Liver (tissue), 9 donors: Measurements from ENCODE around the gene RSBN1. TPM values are rescaled to one million over a fixed set of nuclear protein-coding genes. Genes with fewer than 3 reads are reported as not detected.

Experiments used
- DNase-seq: peaks from one replicate; pipeline ENCODE4 v3.0.0-alpha.2; 2017; ENCODE audit warnings: low spot score
- H3K27ac ChIP-seq, 2 donors: one replicate each; pipeline ENCODE4 v1.7.0; 2013; ENCODE audit warnings: inconsistent platforms in 2 of 2, low read length in 2 of 2, control low read depth in 1 of 2, low read depth in 1 of 2, mild to moderate bottlenecking in 1 of 2
- H3K27me3 ChIP-seq, 4 donors: one replicate each; pipeline versions ENCODE4 v1.6.1 to v1.7.0; 2013; ENCODE audit warnings: low read length in 3 of 4, inconsistent platforms in 1 of 4, mild to moderate bottlenecking in 1 of 4, moderate library complexity in 1 of 4; ENCODE audit not compliant: control insufficient read depth in 4 of 4, insufficient read depth in 4 of 4
- H3K36me3 ChIP-seq, 4 donors: one replicate each; pipeline versions ENCODE4 v1.6.1 to v1.7.0; 2013; ENCODE audit warnings: low read length in 3 of 4, mild to moderate bottlenecking in 3 of 4, low read depth in 1 of 4, moderate library complexity in 1 of 4; ENCODE audit not compliant: control insufficient read depth in 4 of 4, insufficient read depth in 3 of 4
- H3K4me1 ChIP-seq, 4 donors: one replicate each; pipeline versions ENCODE4 v1.6.1 to v1.7.0; 2013; ENCODE audit warnings: low read length in 3 of 4, mild to moderate bottlenecking in 3 of 4, moderate library complexity in 1 of 4; ENCODE audit not compliant: control insufficient read depth in 4 of 4, insufficient read depth in 4 of 4
- H3K4me3 ChIP-seq, 3 donors: one replicate each; pipeline versions ENCODE4 v1.6.1 to v1.7.0; 2013; ENCODE audit warnings: low read length in 3 of 3, control low read depth in 1 of 3, low read depth in 1 of 3, mild to moderate bottlenecking in 1 of 3
- H3K9ac ChIP-seq, 2 donors: one replicate each; pipeline ENCODE4 v1.7.0; 2013; ENCODE audit warnings: low read length in 2 of 2, mild to moderate bottlenecking in 2 of 2, moderate library complexity in 2 of 2, control low read depth in 1 of 2, low read depth in 1 of 2
- H3K9me3 ChIP-seq, 4 donors: one replicate each; pipeline versions ENCODE4 v1.6.1 to v1.7.0; 2013; ENCODE audit warnings: low read length in 3 of 4; ENCODE audit not compliant: control insufficient read depth in 4 of 4
- FOXA2 ChIP-seq: IDR thresholded peaks from 2 replicates; pipeline ENCODE4 v1.6.1; 2016; ENCODE audit warnings: antibody characterized with exemption
- HNF4A ChIP-seq, 2 donors: conservative IDR thresholded peaks; 2 replicates each; pipeline ENCODE4 v1.6.1; 2016; ENCODE audit warnings: antibody characterized with exemption in 2 of 2, mild to moderate bottlenecking in 2 of 2
- JUND ChIP-seq, 2 donors: IDR thresholded peaks; 2 replicates each; pipeline ENCODE4 v1.6.1; 2016; ENCODE audit warnings: antibody characterized with exemption in 2 of 2
- RAD21 ChIP-seq, 2 donors: IDR thresholded peaks; 2 replicates each; pipeline ENCODE4 v1.6.1; 2016; ENCODE audit warnings: antibody characterized with exemption in 2 of 2, mild to moderate bottlenecking in 2 of 2
- TAF1 ChIP-seq: conservative IDR thresholded peaks from 2 replicates; pipeline ENCODE4 v1.6.1; 2016; ENCODE audit warnings: antibody characterized with exemption, mild to moderate bottlenecking
- YY1 ChIP-seq: IDR thresholded peaks from 2 replicates; pipeline ENCODE4 v1.6.1; 2016; ENCODE audit warnings: antibody characterized with exemption, mild to moderate bottlenecking
- WGBS: extraction: QIAGEN DNeasy Blood & Tissue Kit; methylation state at CpG from one replicate; pipeline ENCODE4 v1.1.7; 2013; 5-methylcytosine and 5-hydroxymethylcytosine counted together
- polyA plus RNA-seq, 2 donors: library from polyadenylated mRNA; stranded (reverse) in 1 of 2; unstranded in 1 of 2; fragments of 200-250 nt in 1 of 2; fragments of >200 nt in 1 of 2; fragmentation: Nextera tagmentation in 1 of 2; extraction: Ambion mirVana in 1 of 2; gene quantifications; one replicate each; pipeline versions ENCODE4 v1.2.1 to v1.2.3, GENCODE V29; 2013 to 2015
- total RNA-seq, 2 donors: library from RNA; depleted of rRNA; stranded (reverse); fragments of >200 nt; gene quantifications; one replicate each; pipeline ENCODE4 v1.2.3, GENCODE V29; 2014
- TF ChIP-seq, protein P1 (sequence below): IDR thresholded peaks from 2 replicates; pipeline ENCODE4 v1.6.1; 2016; ENCODE audit warnings: antibody characterized with exemption
- TF ChIP-seq, protein P2 (sequence below): IDR thresholded peaks from 2 replicates; pipeline ENCODE4 v1.6.1; 2016; ENCODE audit warnings: antibody characterized with exemption
- TF ChIP-seq, protein P3 (sequence below): IDR thresholded peaks from 2 replicates; pipeline ENCODE4 v1.6.1; 2016; ENCODE audit warnings: antibody characterized with exemption
- donor health status: healthy.
- donor health status: healthy.
- donor health status: healthy.
- donor health status: healthy.
- donor health status: healthy.

Gene RSBN1
- total and polyA plus RNA-seq, 4 donors, result 2.3 to 11.3 (median 5.6) TPM

DNA sequence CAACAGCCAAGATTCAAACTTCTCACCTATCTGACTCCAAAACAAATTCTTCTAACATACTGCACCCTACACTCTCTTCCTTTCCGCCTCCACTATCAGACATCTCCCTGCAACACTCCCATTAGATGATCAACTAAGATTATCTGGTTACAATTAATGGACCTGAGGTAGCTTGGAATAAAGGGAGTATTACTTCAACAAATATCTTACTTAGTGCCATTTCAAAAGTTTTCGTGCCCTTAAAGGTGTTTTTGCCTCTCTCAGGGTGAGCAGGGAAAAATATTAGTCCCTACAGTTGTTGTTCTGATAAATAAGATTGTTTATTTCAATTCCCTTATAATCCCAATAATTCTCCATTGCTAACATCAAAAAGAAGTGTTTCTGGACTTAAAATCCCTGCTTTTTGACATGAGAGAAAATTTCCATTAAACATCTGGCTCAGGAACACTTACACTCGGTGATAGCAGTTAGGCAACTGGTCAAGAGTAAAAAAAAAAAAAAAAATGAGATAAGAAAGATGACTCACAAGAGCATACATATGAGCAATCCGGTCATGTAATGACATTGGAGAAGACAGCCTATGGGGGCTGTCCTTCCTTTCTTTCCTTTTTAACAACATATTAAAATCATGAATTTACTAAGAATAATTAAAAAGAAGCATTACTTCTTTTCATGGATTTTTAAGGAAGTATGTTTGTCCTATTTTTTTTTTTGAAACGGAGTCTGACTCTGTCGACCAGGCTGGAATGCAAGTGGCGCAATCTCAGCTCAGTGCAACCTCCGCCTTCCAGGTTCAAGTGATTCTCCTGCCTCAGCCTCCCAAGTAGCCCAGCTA lies 7.6 kb downstream of the RSBN1 start:
- Histone ChIP-seq H3K9ac (no peak overlapping the region), H3K4me3 (no peak overlapping the region), H3K27me3 (no peaks in the 10 kb centered on the region), H3K9me3 (no peaks in the 10 kb centered on the region), H3K36me3 (no peaks in the 10 kb centered on the region), H3K4me1 (peaks cover 0 to 25% (median 11%) of the 10 kb centered on the region in 4 donors), H3K27ac (peak overlapping the region; percentile 25)
- 56% methylated on average over 8 of the region's 8 CpGs for WGBS
- TF ChIP-seq, protein P1, sequence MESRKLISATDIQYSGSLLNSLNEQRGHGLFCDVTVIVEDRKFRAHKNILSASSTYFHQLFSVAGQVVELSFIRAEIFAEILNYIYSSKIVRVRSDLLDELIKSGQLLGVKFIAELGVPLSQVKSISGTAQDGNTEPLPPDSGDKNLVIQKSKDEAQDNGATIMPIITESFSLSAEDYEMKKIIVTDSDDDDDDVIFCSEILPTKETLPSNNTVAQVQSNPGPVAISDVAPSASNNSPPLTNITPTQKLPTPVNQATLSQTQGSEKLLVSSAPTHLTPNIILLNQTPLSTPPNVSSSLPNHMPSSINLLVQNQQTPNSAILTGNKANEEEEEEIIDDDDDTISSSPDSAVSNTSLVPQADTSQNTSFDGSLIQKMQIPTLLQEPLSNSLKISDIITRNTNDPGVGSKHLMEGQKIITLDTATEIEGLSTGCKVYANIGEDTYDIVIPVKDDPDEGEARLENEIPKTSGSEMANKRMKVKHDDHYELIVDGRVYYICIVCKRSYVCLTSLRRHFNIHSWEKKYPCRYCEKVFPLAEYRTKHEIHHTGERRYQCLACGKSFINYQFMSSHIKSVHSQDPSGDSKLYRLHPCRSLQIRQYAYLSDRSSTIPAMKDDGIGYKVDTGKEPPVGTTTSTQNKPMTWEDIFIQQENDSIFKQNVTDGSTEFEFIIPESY, result peak; percentile 4
- TF ChIP-seq HNF4A (conservative IDR thresholded peaks at IDR 0.05), result peak; percentile 11 to 39
- TF ChIP-seq, protein P2, sequence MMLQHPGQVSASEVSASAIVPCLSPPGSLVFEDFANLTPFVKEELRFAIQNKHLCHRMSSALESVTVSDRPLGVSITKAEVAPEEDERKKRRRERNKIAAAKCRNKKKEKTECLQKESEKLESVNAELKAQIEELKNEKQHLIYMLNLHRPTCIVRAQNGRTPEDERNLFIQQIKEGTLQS, result peak; percentile 95
- peak; percentile 5 to 25 for TF ChIP-seq RAD21 (IDR thresholded peaks at IDR 0.05)
- TF ChIP-seq, protein P3, sequence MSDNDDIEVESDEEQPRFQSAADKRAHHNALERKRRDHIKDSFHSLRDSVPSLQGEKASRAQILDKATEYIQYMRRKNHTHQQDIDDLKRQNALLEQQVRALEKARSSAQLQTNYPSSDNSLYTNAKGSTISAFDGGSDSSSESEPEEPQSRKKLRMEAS, result no peak
- TF ChIP-seq JUND (IDR thresholded peaks at IDR 0.05), result peak; percentile 98 to 99
- no peak for TF ChIP-seq FOXA2
- no peak for DNase-seq

DNA sequence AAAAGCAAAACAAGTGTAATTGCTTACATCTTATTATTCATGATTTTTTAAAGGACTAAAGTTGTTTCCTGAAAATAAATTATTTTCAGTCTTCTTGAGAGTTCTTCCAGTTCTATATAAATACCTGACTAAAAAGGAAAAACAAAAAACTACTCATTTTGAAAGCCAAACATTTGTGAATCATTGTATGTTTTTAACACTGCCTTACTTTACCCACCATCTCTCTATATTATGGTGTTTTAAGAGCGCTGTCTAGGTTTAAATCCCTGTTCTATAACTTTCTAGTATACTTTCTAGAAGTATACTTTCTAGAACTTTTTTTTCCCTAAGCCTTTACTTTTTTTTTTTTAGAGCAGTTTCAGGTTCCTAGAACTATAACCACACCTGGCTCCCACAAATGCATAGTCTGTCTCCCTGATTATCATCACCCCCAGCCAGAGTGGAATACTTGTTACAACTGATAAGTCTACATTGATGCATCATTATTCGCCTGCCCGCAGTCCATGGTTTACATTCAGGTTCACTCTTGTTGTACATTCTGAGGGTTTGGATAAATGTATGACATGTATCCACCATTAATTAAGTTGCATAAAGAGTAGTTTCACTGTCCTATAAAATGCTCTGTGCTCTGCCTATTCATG lies 9.8 kb downstream of the RSBN1 start:
- H3K27me3 ChIP-seq, result no peaks in the 10 kb centered on the region
- no peak overlapping the region for H3K9ac ChIP-seq
- H3K9me3 ChIP-seq, result no peaks in the 10 kb centered on the region
- peaks cover under 1 to 3% (median 2%) of the 10 kb centered on the region in 4 donors for H3K36me3 ChIP-seq
- DNase-seq, result no peak
- no peak overlapping the region for H3K4me3 ChIP-seq
- WGBS, result 97% methylated on average over 3 of the region's 3 CpGs
- H3K4me1 ChIP-seq, result peaks cover 0 to 16% (median 3%) of the 10 kb centered on the region in 4 donors
- no peak overlapping the region for H3K27ac ChIP-seq
- TF ChIP-seq FOXA2 (no peak), JUND (IDR thresholded peaks at IDR 0.05) (no peak)

DNA sequence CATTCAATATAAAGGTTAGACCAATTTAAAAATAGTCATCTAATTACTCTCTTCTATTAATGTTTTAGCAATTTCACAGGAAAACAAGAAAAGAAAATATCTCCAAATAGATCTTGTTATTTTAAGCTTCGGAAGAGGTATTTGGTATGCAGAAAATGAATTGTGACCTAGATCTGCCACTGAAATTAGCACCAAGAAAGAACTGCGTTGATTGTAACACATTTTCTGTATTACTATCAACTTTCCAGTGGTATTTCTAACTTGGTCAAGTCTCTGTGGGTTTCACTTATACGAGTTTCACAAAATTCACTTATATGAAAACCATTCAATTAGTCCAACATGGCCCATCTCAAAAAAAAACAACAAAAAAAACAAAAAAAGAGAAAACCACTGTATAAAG lies 11.8 kb downstream of the RSBN1 start:
- no peak for TF ChIP-seq YY1
- TF ChIP-seq TAF1, result no peak
- no peak for TF ChIP-seq JUND (IDR thresholded peaks at IDR 0.05)
- Histone ChIP-seq H3K4me1 (peaks cover 0 to 16% (median 3%) of the 10 kb centered on the region in 4 donors), H3K4me3 (no peak overlapping the region), H3K9ac (no peak overlapping the region), H3K36me3 (peaks cover 2 to 10% (median 6%) of the 10 kb centered on the region in 4 donors), H3K27ac (no peak overlapping the region), H3K9me3 (no peaks in the 10 kb centered on the region), H3K27me3 (no peaks in the 10 kb centered on the region)
- 92% methylated on average over 3 of the region's 3 CpGs for WGBS
- DNase-seq, result no peak
